Measurements from ENCODE around the gene CAVIN2.

DNA sequence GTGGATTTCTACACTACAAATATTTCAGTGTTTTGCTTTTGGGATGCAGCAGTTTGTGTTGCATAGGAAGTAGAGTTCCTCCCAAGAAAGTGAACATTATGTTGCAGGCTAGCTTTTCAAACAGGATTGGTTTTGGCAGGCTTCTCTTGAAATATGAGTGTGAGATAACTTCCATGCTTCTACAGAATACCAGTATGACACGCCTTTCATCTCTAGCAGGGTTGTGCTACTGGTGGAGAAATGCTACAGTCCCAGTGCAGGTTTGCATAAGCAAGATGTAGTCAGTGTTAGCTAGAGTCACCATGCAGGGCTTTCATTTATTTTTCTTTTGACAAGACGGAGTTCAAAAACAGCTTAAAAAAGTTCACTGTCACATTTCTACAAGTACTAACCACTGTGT, 17.1 kb upstream of the CAVIN2 start:
- TF ChIP-seq, protein P1, sequence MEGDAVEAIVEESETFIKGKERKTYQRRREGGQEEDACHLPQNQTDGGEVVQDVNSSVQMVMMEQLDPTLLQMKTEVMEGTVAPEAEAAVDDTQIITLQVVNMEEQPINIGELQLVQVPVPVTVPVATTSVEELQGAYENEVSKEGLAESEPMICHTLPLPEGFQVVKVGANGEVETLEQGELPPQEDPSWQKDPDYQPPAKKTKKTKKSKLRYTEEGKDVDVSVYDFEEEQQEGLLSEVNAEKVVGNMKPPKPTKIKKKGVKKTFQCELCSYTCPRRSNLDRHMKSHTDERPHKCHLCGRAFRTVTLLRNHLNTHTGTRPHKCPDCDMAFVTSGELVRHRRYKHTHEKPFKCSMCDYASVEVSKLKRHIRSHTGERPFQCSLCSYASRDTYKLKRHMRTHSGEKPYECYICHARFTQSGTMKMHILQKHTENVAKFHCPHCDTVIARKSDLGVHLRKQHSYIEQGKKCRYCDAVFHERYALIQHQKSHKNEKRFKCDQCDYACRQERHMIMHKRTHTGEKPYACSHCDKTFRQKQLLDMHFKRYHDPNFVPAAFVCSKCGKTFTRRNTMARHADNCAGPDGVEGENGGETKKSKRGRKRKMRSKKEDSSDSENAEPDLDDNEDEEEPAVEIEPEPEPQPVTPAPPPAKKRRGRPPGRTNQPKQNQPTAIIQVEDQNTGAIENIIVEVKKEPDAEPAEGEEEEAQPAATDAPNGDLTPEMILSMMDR (IDR thresholded peaks at IDR 0.05): no peak
- TF ChIP-seq RAD21 (IDR thresholded peaks at IDR 0.05; ENCODE audit: low read length) (no peak), NRF1 (IDR thresholded peaks at IDR 0.05; ENCODE audit: low read depth, low read length) (no peak), TAF1 (IDR thresholded peaks at IDR 0.05; ENCODE audit: borderline replicate concordance, low read depth, low read length) (no peak), TCF12 (IDR thresholded peaks at IDR 0.05) (no peak), RFX5 (IDR thresholded peaks at IDR 0.05; ENCODE audit: low read length) (no peak), ELF1 (IDR thresholded peaks at IDR 0.05) (no peak), EZH2phosphoT487 (IDR thresholded peaks at IDR 0.05; ENCODE audit: borderline replicate concordance, low read depth) (no peak)
- TF ChIP-seq, protein P2, sequence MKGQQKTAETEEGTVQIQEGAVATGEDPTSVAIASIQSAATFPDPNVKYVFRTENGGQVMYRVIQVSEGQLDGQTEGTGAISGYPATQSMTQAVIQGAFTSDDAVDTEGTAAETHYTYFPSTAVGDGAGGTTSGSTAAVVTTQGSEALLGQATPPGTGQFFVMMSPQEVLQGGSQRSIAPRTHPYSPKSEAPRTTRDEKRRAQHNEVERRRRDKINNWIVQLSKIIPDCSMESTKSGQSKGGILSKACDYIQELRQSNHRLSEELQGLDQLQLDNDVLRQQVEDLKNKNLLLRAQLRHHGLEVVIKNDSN (IDR thresholded peaks at IDR 0.05; ENCODE audit: borderline replicate concordance, low read depth): no peak
- TF ChIP-seq, protein P3, sequence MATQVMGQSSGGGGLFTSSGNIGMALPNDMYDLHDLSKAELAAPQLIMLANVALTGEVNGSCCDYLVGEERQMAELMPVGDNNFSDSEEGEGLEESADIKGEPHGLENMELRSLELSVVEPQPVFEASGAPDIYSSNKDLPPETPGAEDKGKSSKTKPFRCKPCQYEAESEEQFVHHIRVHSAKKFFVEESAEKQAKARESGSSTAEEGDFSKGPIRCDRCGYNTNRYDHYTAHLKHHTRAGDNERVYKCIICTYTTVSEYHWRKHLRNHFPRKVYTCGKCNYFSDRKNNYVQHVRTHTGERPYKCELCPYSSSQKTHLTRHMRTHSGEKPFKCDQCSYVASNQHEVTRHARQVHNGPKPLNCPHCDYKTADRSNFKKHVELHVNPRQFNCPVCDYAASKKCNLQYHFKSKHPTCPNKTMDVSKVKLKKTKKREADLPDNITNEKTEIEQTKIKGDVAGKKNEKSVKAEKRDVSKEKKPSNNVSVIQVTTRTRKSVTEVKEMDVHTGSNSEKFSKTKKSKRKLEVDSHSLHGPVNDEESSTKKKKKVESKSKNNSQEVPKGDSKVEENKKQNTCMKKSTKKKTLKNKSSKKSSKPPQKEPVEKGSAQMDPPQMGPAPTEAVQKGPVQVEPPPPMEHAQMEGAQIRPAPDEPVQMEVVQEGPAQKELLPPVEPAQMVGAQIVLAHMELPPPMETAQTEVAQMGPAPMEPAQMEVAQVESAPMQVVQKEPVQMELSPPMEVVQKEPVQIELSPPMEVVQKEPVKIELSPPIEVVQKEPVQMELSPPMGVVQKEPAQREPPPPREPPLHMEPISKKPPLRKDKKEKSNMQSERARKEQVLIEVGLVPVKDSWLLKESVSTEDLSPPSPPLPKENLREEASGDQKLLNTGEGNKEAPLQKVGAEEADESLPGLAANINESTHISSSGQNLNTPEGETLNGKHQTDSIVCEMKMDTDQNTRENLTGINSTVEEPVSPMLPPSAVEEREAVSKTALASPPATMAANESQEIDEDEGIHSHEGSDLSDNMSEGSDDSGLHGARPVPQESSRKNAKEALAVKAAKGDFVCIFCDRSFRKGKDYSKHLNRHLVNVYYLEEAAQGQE (IDR thresholded peaks at IDR 0.05; ENCODE audit: low read depth, low read length): no peak
- TF ChIP-seq, protein P4, sequence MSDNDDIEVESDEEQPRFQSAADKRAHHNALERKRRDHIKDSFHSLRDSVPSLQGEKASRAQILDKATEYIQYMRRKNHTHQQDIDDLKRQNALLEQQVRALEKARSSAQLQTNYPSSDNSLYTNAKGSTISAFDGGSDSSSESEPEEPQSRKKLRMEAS (IDR thresholded peaks at IDR 0.05; ENCODE audit: low read depth): no peak
- TF ChIP-seq, protein P5, sequence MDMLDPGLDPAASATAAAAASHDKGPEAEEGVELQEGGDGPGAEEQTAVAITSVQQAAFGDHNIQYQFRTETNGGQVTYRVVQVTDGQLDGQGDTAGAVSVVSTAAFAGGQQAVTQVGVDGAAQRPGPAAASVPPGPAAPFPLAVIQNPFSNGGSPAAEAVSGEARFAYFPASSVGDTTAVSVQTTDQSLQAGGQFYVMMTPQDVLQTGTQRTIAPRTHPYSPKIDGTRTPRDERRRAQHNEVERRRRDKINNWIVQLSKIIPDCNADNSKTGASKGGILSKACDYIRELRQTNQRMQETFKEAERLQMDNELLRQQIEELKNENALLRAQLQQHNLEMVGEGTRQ (IDR thresholded peaks at IDR 0.05; ENCODE audit: borderline replicate concordance, low read depth, low read length): no peak
- TF ChIP-seq, protein P6, sequence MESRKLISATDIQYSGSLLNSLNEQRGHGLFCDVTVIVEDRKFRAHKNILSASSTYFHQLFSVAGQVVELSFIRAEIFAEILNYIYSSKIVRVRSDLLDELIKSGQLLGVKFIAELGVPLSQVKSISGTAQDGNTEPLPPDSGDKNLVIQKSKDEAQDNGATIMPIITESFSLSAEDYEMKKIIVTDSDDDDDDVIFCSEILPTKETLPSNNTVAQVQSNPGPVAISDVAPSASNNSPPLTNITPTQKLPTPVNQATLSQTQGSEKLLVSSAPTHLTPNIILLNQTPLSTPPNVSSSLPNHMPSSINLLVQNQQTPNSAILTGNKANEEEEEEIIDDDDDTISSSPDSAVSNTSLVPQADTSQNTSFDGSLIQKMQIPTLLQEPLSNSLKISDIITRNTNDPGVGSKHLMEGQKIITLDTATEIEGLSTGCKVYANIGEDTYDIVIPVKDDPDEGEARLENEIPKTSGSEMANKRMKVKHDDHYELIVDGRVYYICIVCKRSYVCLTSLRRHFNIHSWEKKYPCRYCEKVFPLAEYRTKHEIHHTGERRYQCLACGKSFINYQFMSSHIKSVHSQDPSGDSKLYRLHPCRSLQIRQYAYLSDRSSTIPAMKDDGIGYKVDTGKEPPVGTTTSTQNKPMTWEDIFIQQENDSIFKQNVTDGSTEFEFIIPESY (IDR thresholded peaks at IDR 0.05; ENCODE audit: borderline replicate concordance, low read depth): no peak

Measured in SK-N-SH (cell line).